Measurements from ENCODE around the gene GPSM3. TPM values are rescaled to one million over a fixed set of nuclear protein-coding genes. Genes with fewer than 3 reads are reported as not detected.

GPSM3 gene, protein sequence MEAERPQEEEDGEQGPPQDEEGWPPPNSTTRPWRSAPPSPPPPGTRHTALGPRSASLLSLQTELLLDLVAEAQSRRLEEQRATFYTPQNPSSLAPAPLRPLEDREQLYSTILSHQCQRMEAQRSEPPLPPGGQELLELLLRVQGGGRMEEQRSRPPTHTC
- total RNA-seq (2012; rRNA removed), result 1.3 TPM in 2 replicates

DNA sequence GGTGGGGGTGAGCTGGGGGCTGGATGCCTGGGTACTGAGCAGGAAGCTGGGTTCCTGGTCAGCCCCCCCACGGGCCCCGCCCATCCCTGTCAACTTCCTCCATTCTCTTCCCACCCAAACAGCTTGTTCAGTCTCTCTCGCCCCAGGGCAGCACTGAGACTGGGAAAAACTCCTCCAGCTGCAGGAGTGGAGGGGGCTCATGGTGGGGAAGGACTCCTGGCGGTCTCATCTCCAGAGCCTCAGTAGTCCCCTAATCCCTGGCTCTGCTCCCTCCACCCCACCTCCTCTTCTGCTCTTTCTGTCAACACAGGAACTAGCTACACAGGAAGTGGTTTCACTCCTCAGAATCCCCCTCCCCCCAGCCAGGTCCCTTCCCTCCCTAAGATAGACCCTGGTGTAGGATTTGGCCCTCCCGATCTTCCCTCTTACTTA, at the start of gene GPSM3:
Gene GPSM3 (minus strand): TSS at position 36 of the 432 bp plus-strand sequence. CDS start 130 bp downstream, outside the sequence.
- Histone ChIP-seq H3K27me3 (ENCODE audit: control insufficient read depth, insufficient read depth, low read length) (no peaks in the 10 kb centered on the region), H3K4me3 (ENCODE audit: low read length) (no peak within 1 kb of the TSS), H3K9me3 (replicated peaks; ENCODE audit: low read length) (no peaks in the 10 kb centered on the region), H3K4me2 (ENCODE audit: low read length) (peak within 1 kb of the TSS; percentile 31), H3K4me1 (ENCODE audit: control insufficient read depth, insufficient read depth, low read length) (peaks cover 49% of the 10 kb centered on the region), H3K9ac (ENCODE audit: low read depth, low read length) (peak within 1 kb of the TSS; percentile 30), H3K36me3 (ENCODE audit: insufficient read depth, low read length) (peaks cover 5% of the 10 kb centered on the region)

DNA sequence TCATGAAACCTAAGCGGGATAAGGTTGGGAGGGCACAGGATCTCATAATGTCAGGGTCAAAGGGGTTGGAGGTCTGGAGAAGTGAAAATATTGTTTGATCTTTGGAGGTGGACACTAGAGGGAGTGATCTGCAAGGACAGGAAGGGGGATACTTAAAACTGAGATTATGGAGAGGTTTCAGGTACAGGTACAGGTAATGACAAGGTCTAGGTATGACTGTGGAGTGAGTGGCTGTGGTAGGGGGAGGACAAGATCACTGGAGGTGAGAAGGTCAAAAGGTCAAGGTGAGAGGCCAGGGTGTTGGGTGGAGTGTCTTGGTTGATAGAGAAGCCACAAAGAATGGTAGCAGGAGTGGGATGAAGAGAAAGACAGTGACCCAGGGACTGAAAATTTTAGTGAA, 48.2 kb upstream of the GPSM3 start:
- Histone ChIP-seq H3K4me2 (ENCODE audit: low read length) (no peak overlapping the region), H3K36me3 (ENCODE audit: insufficient read depth, low read length) (no peaks in the 10 kb centered on the region), H3K9ac (ENCODE audit: low read depth, low read length) (no peak overlapping the region), H3K4me3 (ENCODE audit: low read length) (no peak overlapping the region), H3K27me3 (ENCODE audit: control insufficient read depth, insufficient read depth, low read length) (peaks cover 17% of the 10 kb centered on the region), H3K9me3 (replicated peaks; ENCODE audit: low read length) (no peaks in the 10 kb centered on the region), H3K4me1 (ENCODE audit: control insufficient read depth, insufficient read depth, low read length) (peaks cover 4% of the 10 kb centered on the region)

DNA sequence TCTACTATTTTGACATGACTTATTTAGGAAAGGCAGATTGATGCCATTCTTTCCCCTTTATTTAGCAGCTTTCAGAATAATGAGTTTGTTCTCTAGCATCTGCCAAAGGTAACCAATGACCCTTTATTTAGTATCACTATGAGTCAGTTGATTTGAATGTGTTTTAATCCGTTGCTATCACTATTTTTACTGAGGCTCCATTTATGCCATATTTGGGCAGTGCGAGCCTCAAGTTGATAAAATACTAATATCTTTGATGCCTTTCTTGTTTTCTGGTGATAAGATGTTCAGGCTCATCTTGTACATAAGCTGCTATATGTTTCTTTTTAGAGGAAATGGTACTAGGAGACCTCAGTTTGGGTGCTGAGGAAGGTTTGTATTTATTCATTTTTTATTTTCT, 47.0 kb upstream of the GPSM3 start:
- no peak overlapping the region for H3K4me3 ChIP-seq (ENCODE audit: low read length)
- H3K9ac ChIP-seq (ENCODE audit: low read depth, low read length), result no peak overlapping the region
- H3K27me3 ChIP-seq (ENCODE audit: control insufficient read depth, insufficient read depth, low read length), result peaks cover 17% of the 10 kb centered on the region
- peaks cover 3% of the 10 kb centered on the region for H3K4me1 ChIP-seq (ENCODE audit: control insufficient read depth, insufficient read depth, low read length)
- H3K9me3 ChIP-seq (replicated peaks; ENCODE audit: low read length), result no peaks in the 10 kb centered on the region
- H3K4me2 ChIP-seq (ENCODE audit: low read length), result no peak overlapping the region
- no peaks in the 10 kb centered on the region for H3K36me3 ChIP-seq (ENCODE audit: insufficient read depth, low read length)

DNA sequence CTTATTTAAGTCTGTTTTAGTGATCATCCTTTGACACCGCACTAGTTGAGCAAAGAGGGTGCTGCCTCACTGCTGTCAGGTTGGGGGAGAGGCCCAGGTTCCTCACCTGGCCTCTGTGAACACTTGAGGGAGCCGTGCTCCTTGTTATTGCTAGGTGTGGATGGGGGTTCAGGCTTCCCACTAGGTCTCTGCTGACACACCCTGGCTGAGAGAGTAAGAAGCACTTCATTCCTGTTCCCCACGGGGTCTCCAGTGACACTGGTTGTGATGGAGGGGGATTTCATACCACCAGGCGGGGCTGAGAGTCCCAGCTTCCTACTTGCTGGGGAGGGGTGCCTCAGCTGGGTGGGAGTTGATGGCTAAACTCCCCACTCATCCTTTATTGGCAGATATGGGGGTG, 42.5 kb upstream of the GPSM3 start:
- H3K4me1 ChIP-seq (ENCODE audit: control insufficient read depth, insufficient read depth, low read length), result no peaks in the 10 kb centered on the region
- H3K9ac ChIP-seq (ENCODE audit: low read depth, low read length), result no peak overlapping the region
- no peaks in the 10 kb centered on the region for H3K27me3 ChIP-seq (ENCODE audit: control insufficient read depth, insufficient read depth, low read length)
- H3K9me3 ChIP-seq (replicated peaks; ENCODE audit: low read length), result no peaks in the 10 kb centered on the region
- H3K4me2 ChIP-seq (ENCODE audit: low read length), result no peak overlapping the region
- no peak overlapping the region for H3K4me3 ChIP-seq (ENCODE audit: low read length)
- no peaks in the 10 kb centered on the region for H3K36me3 ChIP-seq (ENCODE audit: insufficient read depth, low read length)

DNA sequence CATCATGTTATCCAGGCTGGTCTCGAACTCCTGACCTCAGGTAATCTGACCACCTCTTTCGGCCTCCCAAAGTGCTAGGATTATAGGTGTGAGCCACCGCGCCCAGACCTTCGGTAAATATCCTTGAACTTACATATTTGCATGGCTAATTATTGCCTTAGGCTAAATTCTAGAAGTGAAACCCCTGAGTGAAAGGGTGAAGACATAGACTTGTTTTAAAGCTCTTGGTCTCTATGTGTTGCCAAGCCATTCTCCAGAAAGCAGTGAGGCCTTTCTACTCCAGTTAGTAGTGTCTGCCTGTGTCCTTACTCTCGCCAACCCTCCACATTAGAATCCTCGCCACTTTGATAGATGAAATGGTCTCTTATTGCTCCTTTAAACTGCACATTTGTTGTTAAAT, 34.0 kb upstream of the GPSM3 start:
- H3K4me2 ChIP-seq (ENCODE audit: low read length), result no peak overlapping the region
- peaks cover 25% of the 10 kb centered on the region for H3K27me3 ChIP-seq (ENCODE audit: control insufficient read depth, insufficient read depth, low read length)
- no peak overlapping the region for H3K4me3 ChIP-seq (ENCODE audit: low read length)
- H3K36me3 ChIP-seq (ENCODE audit: insufficient read depth, low read length), result no peaks in the 10 kb centered on the region
- no peak overlapping the region for H3K9ac ChIP-seq (ENCODE audit: low read depth, low read length)
- H3K4me1 ChIP-seq (ENCODE audit: control insufficient read depth, insufficient read depth, low read length), result no peaks in the 10 kb centered on the region
- no peaks in the 10 kb centered on the region for H3K9me3 ChIP-seq (replicated peaks; ENCODE audit: low read length)

DNA sequence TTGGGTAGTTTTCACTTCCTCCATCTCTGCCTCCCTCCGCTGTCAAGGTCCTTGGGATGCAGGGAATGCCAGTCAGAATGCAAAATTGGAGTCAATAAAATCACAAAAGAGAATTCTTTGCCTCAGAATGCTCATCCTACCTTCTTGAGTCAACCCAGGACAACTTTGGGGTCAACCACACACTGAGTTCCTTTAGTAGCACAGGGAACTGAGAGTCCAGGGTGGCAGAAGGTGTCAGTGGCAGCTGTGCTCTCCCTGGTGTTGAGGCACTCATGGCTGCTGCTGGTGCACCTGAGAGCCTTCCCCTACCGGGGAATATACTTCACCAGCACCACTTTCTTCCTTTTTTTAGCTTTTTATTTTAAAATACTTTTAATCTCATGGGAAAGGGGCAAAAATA, 32.3 kb upstream of the GPSM3 start:
- no peaks in the 10 kb centered on the region for H3K9me3 ChIP-seq (replicated peaks; ENCODE audit: low read length)
- no peak overlapping the region for H3K9ac ChIP-seq (ENCODE audit: low read depth, low read length)
- H3K4me1 ChIP-seq (ENCODE audit: control insufficient read depth, insufficient read depth, low read length), result no peaks in the 10 kb centered on the region
- H3K27me3 ChIP-seq (ENCODE audit: control insufficient read depth, insufficient read depth, low read length), result peaks cover 33% of the 10 kb centered on the region
- H3K36me3 ChIP-seq (ENCODE audit: insufficient read depth, low read length), result no peaks in the 10 kb centered on the region
- no peak overlapping the region for H3K4me2 ChIP-seq (ENCODE audit: low read length)
- no peak overlapping the region for H3K4me3 ChIP-seq (ENCODE audit: low read length)

DNA sequence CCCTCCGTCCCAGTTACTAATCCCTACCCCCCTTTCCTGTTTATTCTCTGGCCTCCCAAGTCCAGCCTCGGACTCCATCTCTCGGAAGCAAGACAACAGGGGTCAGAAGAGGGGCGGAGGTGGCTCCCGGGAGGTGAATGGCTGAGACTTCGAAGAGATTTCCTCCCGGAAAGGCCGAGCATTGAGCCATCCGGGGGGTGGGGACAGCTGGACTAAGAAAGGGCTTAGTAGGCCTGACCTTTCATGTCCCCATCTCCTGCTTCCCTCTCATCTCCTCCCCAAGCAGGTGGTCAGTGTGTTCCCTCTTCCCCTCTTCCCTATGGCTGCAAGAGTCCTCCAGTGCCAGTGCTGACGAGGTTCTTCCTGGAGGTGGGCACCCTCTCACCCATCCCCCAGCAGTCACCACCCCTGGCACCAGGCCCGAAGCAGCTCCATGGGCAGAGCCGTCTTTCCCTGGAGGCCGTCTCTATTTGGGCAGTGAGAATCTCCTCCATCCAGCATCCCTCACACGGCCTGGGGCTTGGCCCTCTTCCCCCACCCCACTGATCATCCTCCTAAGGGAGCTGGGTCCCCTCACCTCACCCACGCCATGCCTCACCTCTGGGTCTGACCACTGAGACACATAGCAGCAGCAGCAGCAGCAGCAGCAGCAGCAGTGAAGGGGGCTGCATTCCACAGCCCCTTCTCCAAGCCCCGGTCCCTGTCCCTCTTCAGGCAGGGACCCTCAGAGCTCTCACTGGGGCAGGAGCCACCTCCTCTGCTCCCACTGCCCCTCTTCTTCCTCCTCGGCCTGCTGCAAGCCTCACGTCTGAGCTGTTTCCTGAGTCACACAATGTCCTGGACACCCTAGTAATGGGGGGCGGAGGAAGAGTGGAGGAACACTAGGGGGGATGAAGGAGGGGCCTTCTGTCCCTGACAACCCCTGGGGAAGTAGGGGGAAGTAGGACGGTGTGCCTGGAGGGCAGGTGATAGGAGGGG, 31.1 kb upstream of the GPSM3 start, which contains the start of gene NOTCH4:
Gene NOTCH4 (minus strand): TSS at position 810 of the 978 bp plus-strand sequence. CDS start 139 bp downstream, at position 671.
- no peak within 1 kb of the TSS for H3K4me3 ChIP-seq (ENCODE audit: low read length)
- no peaks in the 10 kb centered on the region for H3K9me3 ChIP-seq (replicated peaks; ENCODE audit: low read length)
- H3K4me1 ChIP-seq (ENCODE audit: control insufficient read depth, insufficient read depth, low read length), result no peaks in the 10 kb centered on the region
- H3K9ac ChIP-seq (ENCODE audit: low read depth, low read length), result no peak within 1 kb of the TSS
- H3K36me3 ChIP-seq (ENCODE audit: insufficient read depth, low read length), result no peaks in the 10 kb centered on the region
- H3K4me2 ChIP-seq (ENCODE audit: low read length), result no peak within 1 kb of the TSS
- H3K27me3 ChIP-seq (ENCODE audit: control insufficient read depth, insufficient read depth, low read length), result peaks cover 39% of the 10 kb centered on the region

DNA sequence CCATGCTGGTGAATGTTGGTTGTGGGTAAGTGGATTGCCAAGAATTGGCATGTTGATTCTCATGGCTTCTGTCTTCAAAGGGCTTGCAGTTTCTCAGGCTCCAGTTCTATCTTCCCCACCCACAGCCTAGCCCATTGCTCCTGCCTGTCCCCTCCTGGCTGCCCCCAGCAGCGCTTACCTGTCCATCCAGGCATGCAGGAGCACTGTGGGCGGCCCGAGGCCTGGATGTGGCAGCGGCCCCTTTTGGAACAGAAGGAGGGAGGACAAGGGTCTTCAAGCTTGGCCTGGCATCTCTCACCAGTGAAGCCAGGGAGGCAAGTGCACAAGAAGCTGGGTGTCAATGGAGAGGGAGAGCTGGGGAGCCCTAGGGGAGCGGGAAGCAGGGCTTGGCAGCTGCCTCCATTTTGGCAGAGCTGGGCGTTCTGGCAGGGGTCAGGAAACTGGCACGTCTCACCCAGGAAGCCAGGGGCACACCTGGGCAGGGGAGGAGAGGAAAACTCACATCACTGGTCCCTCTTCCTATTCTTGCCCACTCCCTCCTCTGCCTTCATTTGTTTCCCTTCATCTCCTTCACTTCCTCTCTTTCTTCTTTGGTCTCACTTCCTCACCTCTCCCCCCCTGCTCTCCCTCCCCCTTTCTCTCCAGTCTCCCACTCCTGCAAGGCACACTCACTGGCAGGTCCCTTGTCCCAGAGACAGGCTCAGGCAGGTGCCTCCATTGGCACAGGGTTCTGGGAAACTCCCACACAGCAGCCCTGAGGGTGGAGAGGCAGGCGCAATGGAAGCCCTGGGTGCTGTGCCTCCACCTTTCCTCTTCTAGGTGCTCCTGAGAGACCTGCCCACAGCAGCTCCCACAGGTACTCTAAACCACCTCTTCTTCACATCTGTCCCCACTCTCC, 30.1 kb upstream of the GPSM3 start:
- Histone ChIP-seq H3K4me3 (ENCODE audit: low read length) (no peak overlapping the region), H3K9me3 (replicated peaks; ENCODE audit: low read length) (no peaks in the 10 kb centered on the region), H3K27me3 (ENCODE audit: control insufficient read depth, insufficient read depth, low read length) (peaks cover 45% of the 10 kb centered on the region), H3K4me1 (ENCODE audit: control insufficient read depth, insufficient read depth, low read length) (no peaks in the 10 kb centered on the region), H3K9ac (ENCODE audit: low read depth, low read length) (no peak overlapping the region), H3K4me2 (ENCODE audit: low read length) (no peak overlapping the region), H3K36me3 (ENCODE audit: insufficient read depth, low read length) (no peaks in the 10 kb centered on the region)

DNA sequence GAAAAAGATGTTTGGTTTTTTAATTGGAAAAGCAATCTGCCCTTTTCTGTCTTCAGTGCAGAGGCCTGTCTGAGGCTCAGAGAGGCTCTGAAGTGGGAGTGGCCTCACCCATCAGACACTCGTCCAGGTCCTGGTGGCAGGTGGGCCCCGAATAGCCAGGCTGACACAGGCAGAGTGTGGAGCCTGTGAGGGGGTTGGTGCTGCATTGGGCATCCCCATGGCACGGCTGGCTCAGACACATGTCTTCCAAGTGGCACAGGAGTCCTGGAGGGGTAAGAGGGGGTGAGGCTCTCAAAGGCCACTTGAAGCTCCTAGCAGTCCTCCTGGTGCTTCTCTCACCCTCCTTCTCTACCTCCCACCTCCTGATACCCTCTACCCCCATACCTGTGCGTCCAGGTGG, 27.6 kb upstream of the GPSM3 start:
- no peak overlapping the region for H3K4me2 ChIP-seq (ENCODE audit: low read length)
- H3K9me3 ChIP-seq (replicated peaks; ENCODE audit: low read length), result no peaks in the 10 kb centered on the region
- H3K9ac ChIP-seq (ENCODE audit: low read depth, low read length), result no peak overlapping the region
- no peaks in the 10 kb centered on the region for H3K4me1 ChIP-seq (ENCODE audit: control insufficient read depth, insufficient read depth, low read length)
- no peak overlapping the region for H3K4me3 ChIP-seq (ENCODE audit: low read length)
- H3K27me3 ChIP-seq (ENCODE audit: control insufficient read depth, insufficient read depth, low read length), result peaks cover 40% of the 10 kb centered on the region
- H3K36me3 ChIP-seq (ENCODE audit: insufficient read depth, low read length), result no peaks in the 10 kb centered on the region

DNA sequence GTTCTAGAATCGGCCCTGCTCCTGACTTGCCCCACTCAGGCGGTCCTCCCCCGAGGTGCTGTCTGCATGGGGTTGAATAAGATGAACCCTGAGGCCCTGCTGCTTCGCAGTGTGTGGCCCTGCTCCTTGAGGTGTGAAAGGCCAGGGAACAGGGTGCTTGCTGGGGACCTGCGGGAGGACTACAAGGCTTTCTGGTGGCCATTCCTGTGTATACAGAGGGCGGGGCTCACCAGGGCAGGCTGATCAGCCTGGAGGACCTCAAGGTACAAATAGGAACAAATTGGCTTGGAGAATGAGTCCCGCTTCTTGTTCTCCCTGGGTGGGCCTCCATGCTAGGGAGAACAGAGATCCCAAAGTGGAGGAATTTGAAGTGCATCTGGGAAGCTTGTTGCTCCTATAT, 25.7 kb upstream of the GPSM3 start:
- Histone ChIP-seq H3K9me3 (replicated peaks; ENCODE audit: low read length) (no peaks in the 10 kb centered on the region), H3K9ac (ENCODE audit: low read depth, low read length) (no peak overlapping the region), H3K4me3 (ENCODE audit: low read length) (no peak overlapping the region), H3K4me1 (ENCODE audit: control insufficient read depth, insufficient read depth, low read length) (no peaks in the 10 kb centered on the region), H3K36me3 (ENCODE audit: insufficient read depth, low read length) (no peaks in the 10 kb centered on the region), H3K27me3 (ENCODE audit: control insufficient read depth, insufficient read depth, low read length) (peaks cover 37% of the 10 kb centered on the region), H3K4me2 (ENCODE audit: low read length) (no peak overlapping the region)

DNA sequence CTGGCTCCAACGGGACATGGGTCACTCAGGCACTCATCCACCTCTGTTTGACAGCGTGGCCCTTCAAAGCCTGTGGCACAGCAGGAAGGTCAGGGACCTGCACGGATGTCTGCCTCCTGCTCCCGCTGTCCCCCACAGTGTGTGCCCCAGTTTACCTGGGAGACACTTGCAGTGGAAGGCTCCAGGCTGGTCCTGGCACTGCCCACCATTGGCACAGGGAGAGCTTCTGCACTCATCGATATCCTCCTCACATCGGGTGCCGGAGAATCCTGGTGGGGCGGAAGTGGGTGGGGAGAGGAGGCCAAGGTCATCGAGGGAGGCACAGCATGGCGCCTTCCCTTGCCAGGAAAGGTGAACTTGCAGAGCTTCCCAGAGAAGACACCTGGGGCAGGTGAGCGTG, 24.6 kb upstream of the GPSM3 start:
- Histone ChIP-seq H3K4me3 (ENCODE audit: low read length) (no peak overlapping the region), H3K36me3 (ENCODE audit: insufficient read depth, low read length) (no peaks in the 10 kb centered on the region), H3K9ac (ENCODE audit: low read depth, low read length) (no peak overlapping the region), H3K9me3 (replicated peaks; ENCODE audit: low read length) (no peaks in the 10 kb centered on the region), H3K27me3 (ENCODE audit: control insufficient read depth, insufficient read depth, low read length) (peaks cover 36% of the 10 kb centered on the region), H3K4me2 (ENCODE audit: low read length) (no peak overlapping the region), H3K4me1 (ENCODE audit: control insufficient read depth, insufficient read depth, low read length) (no peaks in the 10 kb centered on the region)

Measured in skeletal muscle satellite cell (primary cell).